ENCODE measurements around the gene FRMD4A.

GRCh38 chr10:14151571-14151970, 179.2 kb downstream of the FRMD4A start:
- no peak for TF ChIP-seq EZH2 (optimal IDR thresholded peaks at IDR 0.05; ENCODE audit: low read depth, low read length)
- no peak for TF ChIP-seq CTCF (IDR thresholded peaks at IDR 0.05; ENCODE audit: low read length)
- TF ChIP-seq EZH2phosphoT487 (IDR thresholded peaks at IDR 0.05; ENCODE audit: low read length) = no peak

All from MM.1S (cell line).